D721Med (cell line): Measurements from ENCODE around the gene PLCH1.

Experiments
- DNase-seq: peaks from one replicate; pipeline ENCODE4 v3.0.0; 2011; ENCODE audit warnings: low spot score; ENCODE audit not compliant: insufficient read length
- FAIRE-seq: peaks from 2 replicates; lab custom pipeline; 2011; peaks lifted over from hg19 to GRCh38; lab: Jason Lieb, UNC
- TF ChIP-seq, protein P1 (sequence below): IDR thresholded peaks from 2 replicates; pipeline ENCODE4 v1.5.1; 2012; ENCODE audit warnings: mild to moderate bottlenecking, control low read depth; ENCODE audit not compliant: insufficient read depth; ENCODE audit errors: missing control alignments

Gene PLCH1

DNA sequence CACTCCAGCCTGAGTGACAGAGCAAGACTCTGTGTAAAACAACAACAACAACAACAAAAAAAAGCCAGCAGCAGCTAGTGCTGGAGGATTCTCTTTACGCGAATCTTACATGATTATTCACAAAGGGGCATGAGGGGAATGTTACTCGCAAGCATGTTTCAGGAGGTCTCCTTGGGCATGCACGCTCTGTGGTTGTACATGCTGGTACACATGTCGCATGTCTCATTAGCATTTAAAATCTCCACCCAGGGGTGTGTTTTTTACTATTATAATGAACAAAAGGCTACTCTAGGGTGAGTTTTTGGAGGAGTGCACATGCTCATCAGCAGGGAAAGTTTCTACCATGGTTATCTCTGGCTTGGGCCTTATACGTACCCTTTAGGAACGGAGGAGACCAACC is 12.7 kb upstream of the PLCH1 start:
- TF ChIP-seq, protein P1, sequence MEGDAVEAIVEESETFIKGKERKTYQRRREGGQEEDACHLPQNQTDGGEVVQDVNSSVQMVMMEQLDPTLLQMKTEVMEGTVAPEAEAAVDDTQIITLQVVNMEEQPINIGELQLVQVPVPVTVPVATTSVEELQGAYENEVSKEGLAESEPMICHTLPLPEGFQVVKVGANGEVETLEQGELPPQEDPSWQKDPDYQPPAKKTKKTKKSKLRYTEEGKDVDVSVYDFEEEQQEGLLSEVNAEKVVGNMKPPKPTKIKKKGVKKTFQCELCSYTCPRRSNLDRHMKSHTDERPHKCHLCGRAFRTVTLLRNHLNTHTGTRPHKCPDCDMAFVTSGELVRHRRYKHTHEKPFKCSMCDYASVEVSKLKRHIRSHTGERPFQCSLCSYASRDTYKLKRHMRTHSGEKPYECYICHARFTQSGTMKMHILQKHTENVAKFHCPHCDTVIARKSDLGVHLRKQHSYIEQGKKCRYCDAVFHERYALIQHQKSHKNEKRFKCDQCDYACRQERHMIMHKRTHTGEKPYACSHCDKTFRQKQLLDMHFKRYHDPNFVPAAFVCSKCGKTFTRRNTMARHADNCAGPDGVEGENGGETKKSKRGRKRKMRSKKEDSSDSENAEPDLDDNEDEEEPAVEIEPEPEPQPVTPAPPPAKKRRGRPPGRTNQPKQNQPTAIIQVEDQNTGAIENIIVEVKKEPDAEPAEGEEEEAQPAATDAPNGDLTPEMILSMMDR = no peak
- no peak for DNase-seq
- FAIRE-seq = no peak

DNA sequence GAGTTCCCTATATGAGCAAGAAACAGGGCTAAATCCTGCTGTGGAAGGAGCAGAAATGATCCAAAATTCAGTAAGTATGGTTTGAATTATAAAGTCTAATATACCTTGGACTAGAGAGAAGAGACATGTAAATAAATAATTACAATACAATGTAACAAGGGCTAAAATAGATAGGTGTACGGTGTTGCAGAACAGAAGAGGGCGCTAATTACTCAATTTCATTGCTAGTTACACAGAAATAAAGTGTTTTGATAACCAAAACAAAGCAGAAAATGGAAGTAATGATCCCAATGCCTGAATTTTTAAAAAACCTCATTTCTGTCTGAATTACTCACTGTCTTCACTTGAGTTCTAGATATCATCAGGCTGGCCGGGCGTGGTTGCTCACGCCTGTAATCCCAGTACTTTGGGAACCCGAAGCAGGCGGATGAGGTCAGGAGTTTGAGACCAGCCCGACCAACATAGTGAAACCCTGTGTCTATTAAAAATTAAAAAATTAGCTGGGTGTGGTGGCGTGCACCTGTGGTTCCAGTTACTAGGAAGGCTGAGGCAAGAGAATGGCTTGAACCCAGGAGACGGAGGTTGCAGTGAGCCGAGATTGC is 8.3 kb upstream of the PLCH1 start:
- no peak for FAIRE-seq

DNA sequence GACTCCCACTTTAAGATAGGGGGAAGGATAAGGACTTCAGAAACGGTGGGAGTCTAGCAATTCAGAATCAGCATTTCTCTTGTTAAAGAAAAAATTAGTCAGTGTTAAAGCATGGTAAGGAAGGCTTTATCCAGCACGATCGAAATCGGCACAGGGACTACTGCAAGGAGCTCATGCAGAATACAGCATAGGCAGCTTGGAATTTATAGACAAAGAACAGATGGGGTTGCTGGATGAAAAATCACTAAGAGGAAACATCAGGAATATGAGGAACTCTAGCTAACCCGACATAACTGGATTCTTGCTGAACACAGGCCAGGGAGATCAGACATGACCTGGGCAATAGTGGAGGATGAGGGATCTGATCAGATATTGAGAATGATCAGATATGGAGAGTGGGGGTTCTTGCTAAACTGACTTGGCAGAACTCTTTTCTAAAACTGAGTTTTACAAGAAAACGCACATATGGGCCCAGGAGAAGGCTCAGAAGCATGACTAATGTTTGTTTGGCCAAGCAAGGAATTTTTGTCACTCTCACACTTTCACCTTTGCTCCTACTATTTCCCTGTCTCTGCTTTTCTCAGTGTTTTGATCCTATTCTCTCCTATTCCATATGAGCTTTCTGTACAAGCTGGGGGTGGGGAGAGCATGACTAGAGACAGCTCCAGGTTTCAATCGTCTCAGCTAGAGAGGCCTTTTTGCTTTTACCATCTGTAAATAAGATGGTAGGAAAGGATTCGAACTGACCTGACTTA is 3.9 kb upstream of the PLCH1 start:
- FAIRE-seq = no peak
- DNase-seq = no peak
- TF ChIP-seq, protein P1 = no peak

More for the DNA sequence above, 8.3 kb upstream of the PLCH1 start:
- DNase-seq = no peak
- TF ChIP-seq, protein P1 = peak; percentile 87

DNA sequence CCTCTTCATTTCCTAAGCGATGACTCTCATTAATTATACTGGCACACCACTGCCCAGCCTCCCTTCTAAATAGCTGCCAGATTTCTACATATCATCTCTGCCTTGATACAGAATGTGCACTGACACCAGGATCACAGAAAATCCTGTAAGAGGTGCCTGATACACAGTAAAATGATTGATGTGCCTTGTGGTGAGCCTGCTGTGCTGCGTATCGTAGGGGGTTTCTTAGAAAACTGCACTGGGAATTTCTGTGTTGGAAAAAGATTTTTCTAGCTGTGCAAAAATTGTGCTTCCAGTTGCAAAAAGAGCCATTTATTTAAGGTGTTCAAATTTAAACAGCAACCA is 3.0 kb upstream of the PLCH1 start:
- FAIRE-seq (no peak), DNase-seq (no peak)
- TF ChIP-seq, protein P1 = no peak

DNA sequence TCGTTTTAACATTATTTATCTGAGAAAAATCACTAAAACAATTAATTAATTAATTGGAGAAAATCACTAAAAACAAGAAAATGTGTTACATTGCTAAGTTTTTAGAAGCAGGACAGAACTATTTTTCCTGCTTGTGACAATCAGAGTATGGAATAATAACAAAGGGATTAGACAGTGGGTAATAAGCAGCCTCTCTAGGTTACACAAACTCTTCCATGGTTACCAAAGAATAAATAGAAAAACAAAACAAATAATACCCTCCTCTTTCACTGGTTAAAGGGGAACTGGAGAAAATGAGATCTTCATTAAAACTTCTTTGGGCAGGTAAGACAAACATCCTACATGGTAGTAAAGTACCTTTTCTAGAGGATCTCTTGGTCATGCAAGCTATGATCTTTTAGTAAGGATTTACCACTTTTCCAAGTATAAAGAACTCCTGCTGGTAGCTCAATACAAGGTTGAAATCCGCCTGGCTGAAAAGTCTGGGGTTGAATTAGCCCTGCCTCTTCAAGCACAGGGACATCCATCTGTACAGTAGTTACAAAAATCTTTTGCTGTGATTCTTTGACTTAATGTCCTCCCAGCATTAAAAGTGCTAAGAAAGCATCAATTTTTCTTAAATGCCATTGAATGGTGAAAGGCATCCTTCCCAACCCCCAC is 2.5 kb upstream of the PLCH1 start:
- DNase-seq (no peak), FAIRE-seq (no peak)
- TF ChIP-seq, protein P1 = no peak

DNA sequence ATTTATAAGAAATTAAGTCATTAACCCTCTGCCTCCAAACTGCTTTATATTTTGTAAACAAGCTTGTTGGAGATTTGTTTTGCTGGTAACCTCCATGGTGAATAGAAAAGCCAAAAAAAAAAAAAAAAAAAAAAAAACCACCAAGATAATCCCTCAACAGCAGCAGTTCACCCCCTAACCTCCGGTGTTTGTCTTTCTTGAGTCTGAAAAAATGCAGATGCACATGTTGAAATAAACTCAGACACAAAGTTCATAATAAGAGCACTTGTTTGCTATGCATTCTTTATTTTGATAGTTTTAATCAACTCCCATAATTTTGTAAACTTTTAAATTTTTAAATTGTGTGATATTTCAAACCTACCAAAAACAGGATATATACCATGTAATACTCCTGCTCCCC is 1.8 kb upstream of the PLCH1 start:
- DNase-seq (no peak), FAIRE-seq (no peak)
- TF ChIP-seq, protein P1 = no peak
